ENCODE data around the gene PAX8. TPM values are rescaled to one million over a fixed set of nuclear protein-coding genes. Genes with fewer than 3 reads are reported as not detected.

PAX8 gene
- total RNA-seq, 1 donor, result 0.09 TPM

DNA sequence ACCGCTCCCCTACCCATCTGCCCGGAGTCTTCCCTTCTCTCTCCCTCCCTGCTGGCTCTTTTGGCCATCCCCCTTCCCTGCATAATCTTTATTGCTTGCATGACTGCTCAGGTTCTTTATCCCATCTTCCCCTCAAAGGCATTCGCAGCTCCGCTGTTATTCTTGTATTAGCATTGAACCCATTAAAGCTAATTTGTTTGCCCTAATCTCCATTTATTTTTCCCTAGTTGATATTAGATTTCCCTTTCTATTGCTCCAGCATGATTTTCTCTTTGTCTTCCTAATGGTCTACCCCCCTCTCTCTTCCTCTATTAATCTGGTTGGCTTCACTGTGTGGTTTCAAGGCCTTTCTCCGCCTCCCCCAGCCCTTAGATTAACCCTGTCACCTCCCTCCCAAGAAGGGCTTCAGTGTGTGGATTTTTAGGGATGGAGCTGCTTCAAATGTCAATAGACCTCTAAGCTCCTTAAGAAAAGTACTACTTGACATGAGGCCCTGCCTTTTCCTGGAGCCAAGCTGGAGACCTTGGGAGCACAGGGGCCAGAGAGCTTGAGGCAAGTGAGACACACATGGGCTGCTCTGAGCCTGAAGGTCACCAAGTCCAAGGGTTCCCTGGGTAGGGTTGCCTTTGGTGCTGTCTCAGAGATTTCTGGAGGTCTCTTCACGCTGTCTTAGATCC lies 20.1 kb downstream of the PAX8 start:
- H3K4me3 ChIP-seq (ENCODE audit: low read depth, low read length), result no peak overlapping the region
- DNase-seq (ENCODE audit: low read depth), result no peak
- TF ChIP-seq, protein P1, sequence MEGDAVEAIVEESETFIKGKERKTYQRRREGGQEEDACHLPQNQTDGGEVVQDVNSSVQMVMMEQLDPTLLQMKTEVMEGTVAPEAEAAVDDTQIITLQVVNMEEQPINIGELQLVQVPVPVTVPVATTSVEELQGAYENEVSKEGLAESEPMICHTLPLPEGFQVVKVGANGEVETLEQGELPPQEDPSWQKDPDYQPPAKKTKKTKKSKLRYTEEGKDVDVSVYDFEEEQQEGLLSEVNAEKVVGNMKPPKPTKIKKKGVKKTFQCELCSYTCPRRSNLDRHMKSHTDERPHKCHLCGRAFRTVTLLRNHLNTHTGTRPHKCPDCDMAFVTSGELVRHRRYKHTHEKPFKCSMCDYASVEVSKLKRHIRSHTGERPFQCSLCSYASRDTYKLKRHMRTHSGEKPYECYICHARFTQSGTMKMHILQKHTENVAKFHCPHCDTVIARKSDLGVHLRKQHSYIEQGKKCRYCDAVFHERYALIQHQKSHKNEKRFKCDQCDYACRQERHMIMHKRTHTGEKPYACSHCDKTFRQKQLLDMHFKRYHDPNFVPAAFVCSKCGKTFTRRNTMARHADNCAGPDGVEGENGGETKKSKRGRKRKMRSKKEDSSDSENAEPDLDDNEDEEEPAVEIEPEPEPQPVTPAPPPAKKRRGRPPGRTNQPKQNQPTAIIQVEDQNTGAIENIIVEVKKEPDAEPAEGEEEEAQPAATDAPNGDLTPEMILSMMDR (IDR thresholded peaks at IDR 0.05; ENCODE audit: insufficient read depth, low read length), result no peak

DNA sequence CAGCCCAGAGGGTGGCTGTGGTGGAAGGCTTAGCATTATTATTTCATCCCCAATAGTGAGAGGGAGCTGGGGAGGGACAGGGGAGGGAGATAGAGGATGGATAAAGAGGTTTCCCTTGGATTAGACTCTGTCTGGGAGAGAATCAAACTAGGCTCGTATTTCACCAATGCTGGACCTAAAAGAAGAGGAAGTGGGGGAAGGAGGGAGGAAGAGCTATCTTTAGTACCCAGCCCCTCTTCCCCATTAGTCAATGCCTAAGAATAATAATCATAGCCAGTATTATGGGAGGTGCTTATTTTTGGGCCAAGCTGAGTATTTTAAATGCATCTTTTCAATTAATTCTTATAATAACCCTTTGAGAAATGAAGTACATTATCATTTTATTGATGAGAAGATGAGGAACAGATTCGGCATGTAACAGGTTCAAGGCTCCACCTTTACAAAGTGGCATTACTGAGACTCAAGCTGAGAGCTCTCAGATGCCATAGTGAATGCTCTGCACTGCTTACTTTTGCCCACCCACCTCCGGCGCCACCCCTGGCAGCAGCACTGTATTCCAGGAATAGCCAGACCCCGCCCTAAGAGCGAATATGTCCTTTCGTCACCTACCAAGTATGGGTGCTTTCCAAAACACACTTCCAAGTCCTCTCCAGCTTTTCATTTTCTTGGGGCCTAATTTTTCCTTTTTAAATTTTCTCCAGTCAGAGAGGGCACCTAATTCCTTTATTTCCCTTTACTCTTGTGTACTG lies 21.0 kb downstream of the PAX8 start:
- peak; percentile 38 for DNase-seq (ENCODE audit: low read depth)
- no peak overlapping the region for H3K4me3 ChIP-seq (ENCODE audit: low read depth, low read length)
- TF ChIP-seq, protein P1 (IDR thresholded peaks at IDR 0.05; ENCODE audit: insufficient read depth, low read length), result no peak

DNA sequence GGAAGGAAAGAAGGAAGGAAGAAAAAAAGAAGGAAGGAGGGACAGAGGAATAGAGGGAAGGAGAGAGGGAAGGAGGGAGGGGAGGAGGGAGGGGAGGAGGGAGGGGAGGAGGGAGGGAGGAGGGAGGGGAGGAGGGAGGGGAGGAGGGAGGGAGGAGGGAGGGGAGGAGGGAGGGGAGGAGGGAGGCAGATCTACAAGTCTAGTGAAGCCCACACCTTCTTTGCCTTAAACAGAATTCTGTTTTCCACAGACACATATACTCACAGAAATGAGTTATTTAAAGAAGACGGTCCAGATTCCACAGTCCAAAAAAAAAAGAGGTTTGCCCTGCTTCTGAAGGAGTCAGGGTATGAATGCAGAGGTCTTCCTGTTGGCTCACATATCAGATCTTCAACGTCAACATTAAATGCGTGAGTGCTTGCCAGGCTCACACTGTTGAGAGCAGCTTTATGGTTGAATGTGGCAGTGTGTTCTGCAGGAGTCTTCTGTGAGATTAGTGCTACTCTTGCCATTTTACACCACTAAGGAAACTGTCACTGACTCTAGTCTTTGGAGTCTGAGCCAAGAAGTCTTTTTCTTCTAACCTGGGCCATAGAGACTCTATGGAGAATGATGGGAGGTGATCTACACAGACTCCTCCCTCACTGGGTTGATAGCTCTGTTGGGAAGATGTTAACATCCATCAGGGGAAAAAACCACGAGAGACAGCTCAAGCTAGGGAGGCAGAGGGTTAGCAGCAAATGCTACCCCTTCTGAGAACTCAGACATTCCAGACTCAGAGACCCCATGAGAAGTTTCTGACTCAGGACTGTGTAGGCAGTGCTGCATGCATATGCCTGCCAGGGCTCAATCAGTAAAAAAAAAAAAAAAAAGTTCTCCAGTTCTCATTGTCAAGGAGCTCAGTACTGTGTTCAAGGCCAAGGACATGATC lies 23.3 kb downstream of the PAX8 start:
- H3K4me3 ChIP-seq (ENCODE audit: low read depth, low read length), result no peak overlapping the region
- DNase-seq (ENCODE audit: low read depth), result peak; percentile 14
- TF ChIP-seq, protein P1 (IDR thresholded peaks at IDR 0.05; ENCODE audit: insufficient read depth, low read length), result no peak

DNA sequence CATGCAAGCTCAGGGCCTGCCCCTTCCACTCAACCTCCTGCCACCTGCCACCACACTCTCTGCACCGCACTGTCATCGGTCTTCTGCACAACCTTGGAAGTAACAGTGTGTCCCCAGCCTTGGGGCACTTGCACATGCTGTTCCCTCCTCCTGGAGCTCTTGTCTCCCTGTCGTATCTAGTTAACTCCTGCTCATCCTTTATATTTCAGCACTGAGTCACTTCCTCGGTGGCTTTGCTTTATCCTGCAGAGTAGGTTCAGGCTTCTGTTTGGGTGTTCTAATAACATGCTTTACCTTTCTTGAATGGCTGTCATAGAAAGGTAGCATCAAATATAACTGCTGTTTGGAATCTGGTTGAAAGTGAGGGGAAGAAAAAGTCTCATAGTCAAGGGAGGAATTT lies 25.3 kb downstream of the PAX8 start:
- TF ChIP-seq, protein P1 (IDR thresholded peaks at IDR 0.05; ENCODE audit: insufficient read depth, low read length), result no peak
- DNase-seq (ENCODE audit: low read depth), result no peak

DNA sequence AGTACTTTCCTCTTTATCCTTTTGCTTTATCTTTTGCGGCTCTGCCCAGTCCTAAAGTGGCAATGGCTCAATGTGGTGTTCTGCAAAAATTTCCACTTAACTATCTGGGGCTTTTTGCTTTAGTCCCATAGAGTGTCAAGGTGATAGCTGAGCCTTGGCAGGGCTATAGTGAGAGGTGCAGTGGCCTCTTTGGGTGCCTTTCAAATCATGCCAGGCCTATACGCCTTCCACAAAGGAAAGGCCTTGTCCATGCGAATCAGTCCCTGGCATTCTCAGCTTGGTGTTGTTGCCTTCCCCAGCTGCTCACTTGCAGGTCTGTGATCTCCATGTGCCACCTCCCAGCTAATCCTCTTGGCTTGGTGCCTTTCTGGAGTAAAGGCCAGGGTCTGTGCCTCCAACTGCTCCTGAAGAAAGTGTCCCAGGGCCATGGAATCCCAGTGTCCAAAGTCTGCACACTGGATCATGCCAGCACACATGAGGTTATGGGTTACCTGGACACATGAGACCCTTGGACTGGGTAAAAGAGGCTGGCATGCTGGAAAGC lies 26.6 kb downstream of the PAX8 start:
- TF ChIP-seq, protein P1 (IDR thresholded peaks at IDR 0.05; ENCODE audit: insufficient read depth, low read length), result no peak
- DNase-seq (ENCODE audit: low read depth), result no peak
- H3K4me3 ChIP-seq (ENCODE audit: low read depth, low read length), result no peak overlapping the region

More for the DNA sequence above, 25.3 kb downstream of the PAX8 start:
- no peak overlapping the region for H3K4me3 ChIP-seq (ENCODE audit: low read depth, low read length)

DNA sequence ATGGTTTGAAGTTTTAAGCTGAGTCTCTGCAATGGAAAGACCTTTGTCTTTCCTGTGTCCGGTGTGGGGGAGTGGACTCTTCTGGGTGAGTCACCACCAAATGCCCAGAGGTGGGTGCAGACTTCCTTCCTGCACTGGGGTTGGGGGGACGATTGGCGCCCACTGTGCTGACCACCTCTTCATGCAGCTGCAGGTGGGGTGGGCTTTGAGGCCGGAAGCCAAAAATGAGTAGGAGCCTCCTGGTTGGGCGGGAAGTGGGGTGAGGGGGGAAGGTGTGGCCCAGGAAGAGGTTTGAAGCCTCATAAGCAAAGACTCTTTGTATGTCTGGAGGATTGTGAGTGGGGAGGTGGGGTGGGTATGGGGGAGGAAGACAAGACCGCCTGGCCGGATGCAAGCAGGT lies 27.6 kb downstream of the PAX8 start:
- TF ChIP-seq, protein P1 (IDR thresholded peaks at IDR 0.05; ENCODE audit: insufficient read depth, low read length), result no peak
- no peak overlapping the region for H3K4me3 ChIP-seq (ENCODE audit: low read depth, low read length)
- DNase-seq (ENCODE audit: low read depth), result no peak

Measured in fibroblast of the aortic adventitia (primary cell).